Esophagus muscularis mucosa (tissue), 4 donors: ENCODE results near the gene PRH1. TPM values are rescaled to one million over a fixed set of nuclear protein-coding genes. Genes with fewer than 3 reads are reported as not detected.

ENCODE experiments used
- DNase-seq: peaks from one replicate; pipeline ENCODE4 v3.0.0-alpha.2; 2017; ENCODE audit errors: extremely low spot score
- H3K27ac ChIP-seq, 4 donors: fragments of 200-600 bp; sonication (generic); replicated peaks in 1 of 4; 1 replicate in 3 of 4; 2 replicates in 1 of 4; pipeline ENCODE4 v1.5.1; 2016 to 2019; ENCODE audit warnings: mild to moderate bottlenecking in 1 of 4
- H3K27me3 ChIP-seq, 4 donors: fragments of 200-600 bp; sonication (generic); one replicate each; pipeline versions ENCODE4 v1.5.1 to v1.6.0; 2016 to 2019
- H3K36me3 ChIP-seq, 4 donors: fragments of 200-600 bp; sonication (generic); one replicate each; pipeline ENCODE4 v1.5.1; 2016 to 2019
- H3K4me1 ChIP-seq, 4 donors: fragments of 200-600 bp; sonication (generic); one replicate each; pipeline ENCODE4 v1.5.1; 2016 to 2019
- H3K4me3 ChIP-seq, 4 donors: fragments of 200-600 bp; sonication (generic); 1 replicate in 2 of 4; 2 replicates in 2 of 4; pipeline ENCODE4 v1.5.1; 2016 to 2019; ENCODE audit warnings: mild to moderate bottlenecking in 4 of 4, moderate library complexity in 1 of 4
- H3K9me3 ChIP-seq, 4 donors: fragments of 200-600 bp; sonication (generic); 1 replicate in 3 of 4; 2 replicates in 1 of 4; pipeline ENCODE4 v1.5.1; 2016 to 2019
- CTCF ChIP-seq, 3 experiments: fragments of 200-600 bp in 2 of 3; fragments of 450-650 bp in 1 of 3; sonication (generic) in 2 of 3; IDR thresholded peaks; one replicate each; pipeline ENCODE4 v1.5.1; 2017 to 2019; ENCODE audit warnings: antibody characterized with exemption in 3 of 3, mild to moderate bottlenecking in 2 of 3, moderate library complexity in 1 of 3
- EP300 ChIP-seq: sonication (generic); formaldehyde crosslinking; IDR thresholded peaks from one replicate; pipeline ENCODE4 v1.6.1; 2017; ENCODE audit warnings: antibody characterized with exemption
- POLR2A ChIP-seq: fragments of 450-650 bp; IDR thresholded peaks from one replicate; pipeline ENCODE4 v1.6.1; 2017; ENCODE audit warnings: antibody characterized with exemption, moderate library complexity, mild to moderate bottlenecking, low read depth
- POLR2AphosphoS5 ChIP-seq, 2 donors: sonication (generic); formaldehyde crosslinking; IDR thresholded peaks; one replicate each; pipeline ENCODE4 v1.6.1; 2017; ENCODE audit warnings: antibody characterized with exemption in 2 of 2
- WGBS: methylation state at CpG from one replicate; pipeline ENCODE4 v1.1.5; 2018; 5-methylcytosine and 5-hydroxymethylcytosine counted together
- intact Hi-C: fragments of 100-400 bp; cut with DNase I; formaldehyde crosslinking; loops from one replicate; pipeline ENCODE4 v1.15.1; 2023
- total RNA-seq, 4 donors: library from RNA; depleted of rRNA; stranded (reverse); fragments of >200 nt; gene quantifications; one replicate each; pipeline versions ENCODE4 v1.1.0 to v1.2.1, GENCODE V29; 2016

The PRH1 gene
- total RNA-seq, 4 donors from 2014 or later = 11.0 to 17.0 (median 12.6) TPM

GRCh38 chr12:10909462-10909861 is 25.4 kb upstream of the PRH1 start, which contains the start of gene TAS2R13:
TSS of gene TAS2R13 (minus strand) at chr12:10909562. CDS start at chr12:10909298, 264 bp downstream.
- H3K27me3 ChIP-seq = no peaks in the 10 kb centered on the region
- H3K4me3 ChIP-seq = no peak within 1 kb of the TSS
- WGBS = 95% methylated on average over 1 of the region's 1 CpG
- TF ChIP-seq POLR2AphosphoS5 (IDR thresholded peaks at IDR 0.05) (no peak), EP300 (no peak), POLR2A (no peak)
- peaks cover 0 to 19% (median 10%) of the 10 kb centered on the region in 4 donors for H3K9me3 ChIP-seq
- DNase-seq = no peak
- H3K36me3 ChIP-seq = no peaks in the 10 kb centered on the region
- no peaks in the 10 kb centered on the region for H3K4me1 ChIP-seq
- no peak within 1 kb of the TSS for H3K27ac ChIP-seq
- intact Hi-C loops = no loop called here

GRCh38 chr12:10904686-10905085 is 20.6 kb upstream of the PRH1 start:
- WGBS = 71% methylated on average over 4 of the region's 4 CpGs
- Histone ChIP-seq H3K27ac (no peak overlapping the region), H3K27me3 (no peaks in the 10 kb centered on the region), H3K4me1 (no peaks in the 10 kb centered on the region), H3K9me3 (peaks cover 0 to 44% (median 26%) of the 10 kb centered on the region in 4 donors), H3K36me3 (no peaks in the 10 kb centered on the region), H3K4me3 (no peak overlapping the region)
- intact Hi-C loops = no loop called here
- no peak for DNase-seq
- TF ChIP-seq POLR2A (no peak), EP300 (no peak), POLR2AphosphoS5 (IDR thresholded peaks at IDR 0.05) (no peak), CTCF (IDR thresholded peaks at IDR 0.05) (no peak)

GRCh38 chr12:10901427-10901826 is 17.4 kb upstream of the PRH1 start:
- Histone ChIP-seq H3K9me3 (peaks cover 0 to 44% (median 26%) of the 10 kb centered on the region in 4 donors), H3K36me3 (no peaks in the 10 kb centered on the region)
- intact Hi-C loops = no loop called here

GRCh38 chr12:10900972-10901371 is 16.9 kb upstream of the PRH1 start:
- no peaks in the 10 kb centered on the region for H3K36me3 ChIP-seq
- H3K9me3 ChIP-seq = peaks cover 0 to 39% (median 26%) of the 10 kb centered on the region in 4 donors
- WGBS = 100% methylated on average over 1 of the region's 1 CpG
- H3K27ac ChIP-seq = no peak overlapping the region
- no peaks in the 10 kb centered on the region for H3K4me1 ChIP-seq
- intact Hi-C loops = no loop called here
- H3K27me3 ChIP-seq = no peaks in the 10 kb centered on the region
- no peak overlapping the region for H3K4me3 ChIP-seq
- no peak for DNase-seq
- TF ChIP-seq CTCF (IDR thresholded peaks at IDR 0.05) (no peak), EP300 (no peak), POLR2AphosphoS5 (IDR thresholded peaks at IDR 0.05) (no peak)

More at GRCh38 chr12:10901427-10901826, 17.4 kb upstream of the PRH1 start:
- TF ChIP-seq CTCF (IDR thresholded peaks at IDR 0.05) = no peak
- no peak for TF ChIP-seq POLR2AphosphoS5 (IDR thresholded peaks at IDR 0.05)
- WGBS = 95% methylated on average over 1 of the region's 1 CpG
- H3K4me3 ChIP-seq = no peak overlapping the region
- DNase-seq = no peak
- no peaks in the 10 kb centered on the region for H3K27me3 ChIP-seq
- no peak overlapping the region for H3K27ac ChIP-seq
- H3K4me1 ChIP-seq = no peaks in the 10 kb centered on the region

- 100% methylated on average over 1 of the region's 1 CpG for WGBS
- Histone ChIP-seq H3K27ac (no peak overlapping the region), H3K4me3 (no peak overlapping the region), H3K9me3 (peaks cover 0 to 36% (median 25%) of the 10 kb centered on the region in 4 donors), H3K27me3 (no peaks in the 10 kb centered on the region), H3K36me3 (no peaks in the 10 kb centered on the region), H3K4me1 (no peaks in the 10 kb centered on the region)
- intact Hi-C loops = no loop called here
- no peak for DNase-seq
- TF ChIP-seq EP300 (no peak), POLR2A (no peak), CTCF (IDR thresholded peaks at IDR 0.05) (no peak), POLR2AphosphoS5 (IDR thresholded peaks at IDR 0.05) (no peak)
These were observed 16.5 kb upstream of the PRH1 start for GRCh38 chr12:10900530-10900929.
